ENCODE measurements around the gene FOXA3.
"Not testable (repeated sequence)": the region's sequence is repeated elsewhere in the genome, so short reads cannot be mapped to it uniquely, and the experiment has no call there.

Gene FOXA3

GRCh38 chr19:45828523-45828922, 35.6 kb upstream of the FOXA3 start:
- no peak for DNase-seq (ENCODE audit: low read depth)

DNA sequence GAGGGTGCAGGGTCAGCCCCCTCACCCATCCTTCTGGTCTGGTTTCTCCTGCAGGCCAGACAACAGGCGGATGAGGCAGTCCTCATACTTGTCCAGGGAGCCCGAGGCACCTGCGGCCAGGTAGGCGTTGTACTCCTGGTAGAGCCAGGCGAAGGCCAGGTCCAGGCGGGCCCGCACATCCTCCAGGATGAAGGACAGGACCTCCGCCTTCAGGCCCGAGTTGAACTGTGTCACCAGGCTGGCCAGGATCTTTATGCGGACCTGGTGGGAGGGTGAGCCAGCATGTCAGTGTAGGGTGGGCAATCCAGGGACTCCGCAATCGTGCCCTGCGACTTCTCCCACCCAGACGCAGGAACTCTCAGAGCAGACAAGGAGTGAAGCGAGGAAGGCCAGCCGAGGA, 35.2 kb upstream of the FOXA3 start:
- DNase-seq (ENCODE audit: low read depth): no peak

DNA sequence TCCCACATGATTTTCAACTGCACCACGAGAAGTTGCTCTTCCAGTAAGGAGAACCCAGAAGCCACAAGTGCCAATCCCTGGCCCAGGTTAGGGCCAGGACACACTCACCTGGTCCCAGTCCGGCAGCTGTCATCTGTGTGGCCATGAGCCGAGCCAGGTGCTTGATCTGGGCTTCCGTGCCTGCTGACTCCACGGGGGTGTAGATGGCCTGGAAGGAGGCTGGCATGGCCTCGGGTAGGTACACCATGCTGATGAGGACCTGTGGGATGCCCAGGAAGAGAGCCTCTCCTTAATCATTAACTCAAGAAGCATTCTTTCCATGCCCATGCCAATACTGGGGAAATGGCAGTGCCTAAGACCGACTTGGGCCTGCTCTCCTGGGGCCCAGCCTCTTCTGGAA, 29.2 kb upstream of the FOXA3 start:
- DNase-seq (ENCODE audit: low read depth): no peak

DNA sequence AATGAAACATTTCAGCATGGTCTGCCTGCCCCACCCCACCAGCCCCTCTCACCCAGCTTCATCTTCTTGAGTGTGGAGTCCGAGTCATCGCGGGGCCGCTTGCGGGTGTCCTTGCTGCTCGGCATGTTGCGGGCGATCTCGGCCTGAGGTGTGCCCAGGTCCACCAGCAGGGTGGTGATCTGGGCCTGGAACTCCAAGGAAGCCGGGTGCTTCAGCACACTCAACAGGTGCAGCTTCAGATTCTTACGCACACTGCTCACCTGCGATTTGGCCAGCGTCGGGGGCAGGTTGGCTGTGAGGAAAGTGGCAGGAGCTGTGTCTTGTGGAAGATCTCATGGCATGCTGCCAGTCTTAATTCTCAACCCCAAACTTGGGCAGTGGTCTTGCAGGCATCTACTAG, 21.9 kb upstream of the FOXA3 start:
- no peak for DNase-seq (ENCODE audit: low read depth)

GRCh38 chr19:45847663-45848062, 16.5 kb upstream of the FOXA3 start:
- no peak for DNase-seq (ENCODE audit: low read depth)

- no peak for DNase-seq (ENCODE audit: low read depth)
These were observed 15.2 kb upstream of the FOXA3 start for GRCh38 chr19:45848922-45849321.

- no peak for DNase-seq (ENCODE audit: low read depth)
These were observed 11.9 kb upstream of the FOXA3 start for GRCh38 chr19:45852145-45852750.

GRCh38 chr19:45852983-45853382, 11.1 kb upstream of the FOXA3 start:
- DNase-seq (ENCODE audit: low read depth): no peak

DNA sequence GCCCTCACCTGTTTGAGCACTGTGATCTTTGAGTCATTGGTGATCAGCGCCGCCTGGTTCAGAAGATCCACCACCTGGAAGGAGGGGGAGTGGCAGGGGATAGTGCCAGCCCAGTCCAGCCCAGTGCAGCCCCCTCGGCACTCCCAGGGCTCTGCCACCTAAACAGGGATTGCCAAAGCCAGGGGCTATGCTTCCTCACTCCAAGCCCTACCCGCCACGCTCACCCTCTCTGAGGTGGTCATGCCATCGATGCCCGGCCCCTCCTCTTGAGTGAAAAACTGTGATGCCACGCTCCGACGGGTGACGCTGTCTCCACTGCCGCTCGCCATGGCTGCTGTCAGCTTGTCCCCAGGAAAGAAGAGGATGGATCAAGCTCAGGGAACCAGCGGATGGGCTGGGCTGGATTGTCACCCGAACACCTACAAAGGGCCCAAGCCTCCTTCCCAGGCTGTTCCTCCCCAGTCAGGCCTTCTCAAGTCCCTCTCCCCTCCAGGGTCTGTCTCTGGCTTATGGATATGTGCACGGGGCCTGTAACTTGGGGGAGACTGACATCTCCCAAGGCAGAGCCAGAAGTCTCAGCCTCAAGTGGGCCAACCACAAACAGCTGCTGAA, 9.9 kb upstream of the FOXA3 start:
- DNase-seq (ENCODE audit: low read depth): no peak

GRCh38 chr19:45860359-45861259, 3.5 kb upstream of the FOXA3 start:
- no peak for DNase-seq (ENCODE audit: low read depth)

- no peak for DNase-seq (ENCODE audit: low read depth)
These were observed 1.9 kb upstream of the FOXA3 start for GRCh38 chr19:45862271-45862563.

DNA sequence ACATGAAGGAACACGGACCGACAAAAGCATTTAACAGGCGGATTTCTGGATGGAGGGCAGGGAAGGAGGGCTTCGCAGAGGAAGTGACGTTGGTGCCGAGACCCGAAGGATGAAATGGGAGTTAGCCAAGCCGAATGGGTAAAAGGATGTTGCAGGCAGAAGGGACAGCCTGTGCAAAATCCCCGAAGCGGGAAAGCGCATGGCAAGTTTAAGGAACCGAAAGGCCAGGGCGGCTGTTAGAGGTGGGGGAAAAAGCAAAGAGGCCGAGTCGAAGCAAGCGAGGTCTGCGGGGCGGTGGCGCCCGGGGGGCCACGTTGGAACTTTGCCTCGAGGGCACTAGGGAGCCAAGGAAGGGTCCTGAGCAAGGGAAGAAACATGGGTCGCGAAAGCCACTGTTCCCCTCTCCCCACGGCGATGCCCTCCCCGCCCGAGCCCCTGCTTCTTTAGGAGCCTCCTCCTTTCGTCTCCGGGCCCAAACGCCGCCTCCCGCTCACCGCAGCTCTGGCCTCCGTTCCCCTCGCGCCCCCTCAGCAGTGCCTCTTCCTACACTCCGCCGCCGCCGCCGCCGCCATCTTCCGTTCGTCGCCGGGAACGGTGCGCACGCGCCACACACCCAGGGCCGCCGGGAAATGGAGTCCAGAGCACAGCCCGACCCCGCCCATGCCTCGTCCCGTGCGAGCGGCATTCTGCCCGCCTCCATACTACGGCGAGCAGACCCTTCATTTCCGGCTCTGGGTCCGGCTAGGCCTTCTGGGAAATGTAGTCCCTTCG, 1.4 kb upstream of the FOXA3 start, which contains the start of gene SYMPK:
SYMPK (minus strand) TSS at position 584 of the 771 bp plus-strand sequence. CDS start 8,652 bp downstream, outside the sequence.
- peak; percentile 98 for DNase-seq (ENCODE audit: low read depth)

DNA sequence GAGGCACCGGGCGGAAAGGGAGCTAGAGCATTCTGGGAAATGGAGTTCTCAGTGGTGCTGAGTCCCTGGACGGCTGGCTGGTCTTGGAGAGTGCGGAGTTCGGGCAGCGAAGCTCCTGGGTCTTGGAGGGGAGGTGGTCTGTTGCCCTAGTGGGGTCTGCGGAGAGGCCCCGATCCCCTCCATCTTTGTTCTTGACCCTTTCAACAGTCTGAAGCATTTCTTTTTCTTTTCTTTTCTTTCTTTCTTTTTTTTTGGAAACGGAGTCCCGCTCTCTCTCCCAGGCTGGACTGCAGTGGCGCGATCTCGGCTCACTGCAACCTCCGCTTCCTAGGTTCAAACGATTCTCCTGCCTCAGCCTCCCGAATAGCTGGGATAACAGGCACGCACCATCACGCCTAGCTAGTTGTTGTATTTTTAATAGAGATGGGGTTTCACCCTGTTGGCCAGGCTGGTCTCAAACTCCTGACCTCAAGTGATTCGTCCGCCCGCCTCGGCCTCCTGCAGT, 739 bp upstream of the FOXA3 start:
- no peak for DNase-seq (ENCODE audit: low read depth)

DNA sequence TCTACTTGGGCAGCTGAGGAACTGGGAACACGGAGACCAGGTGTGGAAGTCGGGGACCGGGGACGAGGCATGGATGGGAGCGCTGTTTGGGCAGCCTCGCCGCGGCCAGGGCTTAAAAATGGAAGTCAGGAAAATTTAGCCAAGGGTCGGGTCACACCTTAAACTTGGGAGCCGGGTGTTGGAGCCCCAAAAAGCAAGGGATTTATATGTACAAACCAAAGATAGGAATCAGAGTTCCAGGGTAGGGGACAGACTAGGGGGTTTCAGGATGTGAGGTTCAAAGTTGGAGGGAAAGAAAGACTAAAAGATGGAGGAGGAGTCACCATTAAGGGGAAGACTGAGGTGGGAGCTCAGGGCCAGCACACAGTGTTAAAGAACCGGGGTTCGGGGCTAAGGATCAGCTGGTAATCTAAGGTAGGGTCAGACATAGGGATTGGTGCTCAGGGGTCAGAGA, 530 bp downstream of the FOXA3 start:
- DNase-seq (ENCODE audit: low read depth): no peak

GRCh38 chr19:45865269-45865948, 1.3 kb downstream of the FOXA3 start:
- no peak for DNase-seq (ENCODE audit: low read depth)

- no peak for DNase-seq (ENCODE audit: low read depth)
These were observed 2.5 kb downstream of the FOXA3 start for GRCh38 chr19:45866400-45867176.

GRCh38 chr19:45867241-45867640, 3.1 kb downstream of the FOXA3 start:
- DNase-seq (ENCODE audit: low read depth): not testable (repeated sequence)

DNA sequence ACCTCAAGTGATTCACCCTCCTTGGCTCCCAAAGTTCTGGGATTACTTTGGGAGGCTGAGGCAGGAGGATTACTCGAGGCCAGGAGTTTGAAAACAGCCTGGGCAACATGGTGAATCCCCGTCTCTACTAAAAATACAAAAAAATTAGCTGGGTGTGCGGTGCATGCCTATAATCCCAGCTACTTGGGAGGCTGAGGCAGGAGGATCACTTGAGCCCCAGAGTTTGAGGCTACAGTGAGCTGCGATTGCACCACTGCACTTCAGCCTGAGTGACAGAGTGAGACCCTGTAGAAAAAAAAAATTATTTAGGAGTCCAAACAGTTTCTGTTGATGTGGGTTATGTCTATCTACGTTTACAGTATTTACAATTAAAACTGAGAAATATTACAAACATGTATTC, 6.7 kb downstream of the FOXA3 start:
- no peak for DNase-seq (ENCODE audit: low read depth)

- no peak for DNase-seq (ENCODE audit: low read depth)
These were observed 8.2 kb downstream of the FOXA3 start for GRCh38 chr19:45872095-45872919.

- DNase-seq (ENCODE audit: low read depth): no peak
These were observed 9.2 kb downstream of the FOXA3 start for GRCh38 chr19:45873219-45873772.

Measured in activated T-cell treated with anti-CD3 and anti-CD28 coated beads for 24 hours (primary cell).